ENCODE results near the gene WSCD1. TPM values are rescaled to one million over a fixed set of nuclear protein-coding genes. Genes with fewer than 3 reads are reported as not detected.

Gene WSCD1
- polyA plus RNA-seq, 4 donors, result 1.7 to 5.0 (median 3.1) TPM

DNA sequence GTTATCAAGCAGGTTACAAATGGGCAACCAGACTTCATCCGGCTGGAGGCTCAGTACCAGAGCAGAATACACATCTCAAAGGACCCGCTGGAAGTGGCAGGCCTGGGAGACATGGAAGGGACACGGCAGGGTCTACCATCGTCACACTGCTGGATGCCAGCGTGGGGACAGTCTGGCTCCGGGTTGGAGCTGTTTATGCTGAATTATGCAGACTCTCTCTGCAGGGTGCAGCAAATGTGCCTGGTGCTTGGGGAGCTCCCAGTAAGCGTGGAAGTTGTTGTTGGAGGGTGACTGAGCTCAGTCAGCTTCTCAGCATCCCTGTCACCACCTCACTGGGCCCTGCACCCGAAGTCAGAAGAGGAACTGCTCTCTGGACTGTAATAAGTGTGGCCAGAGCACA is 12.2 kb downstream of the WSCD1 start:
- Histone ChIP-seq H3K27ac (ENCODE audit: low read depth in 1 of 3, low read length in 2 of 3) (no peak overlapping the region), H3K27me3 (ENCODE audit: control insufficient read depth in 3 of 3, insufficient read depth in 3 of 3, low read length in 3 of 3) (no peaks in the 10 kb centered on the region), H3K9me3 (ENCODE audit: control insufficient read depth in 2 of 2, insufficient read depth in 1 of 2, low read depth in 1 of 2, low read length in 1 of 2) (no peaks in the 10 kb centered on the region), H3K36me3 (ENCODE audit: control insufficient read depth in 3 of 3, insufficient read depth in 2 of 3, low read depth in 1 of 3, low read length in 3 of 3) (no peaks in the 10 kb centered on the region), H3K4me1 (ENCODE audit: control insufficient read depth in 3 of 3, insufficient read depth in 2 of 3, low read depth in 1 of 3, low read length in 2 of 3) (no peaks in the 10 kb centered on the region), H3K4me3 (ENCODE audit: low read depth in 1 of 3, low read length in 3 of 3) (no peak overlapping the region)
- WGBS, 3 donors, result 81 to 92% (median 84%) methylated on average over 7 to 8 of the region's 8 CpGs
- no peak for DNase-seq
- no peak for FAIRE-seq

DNA sequence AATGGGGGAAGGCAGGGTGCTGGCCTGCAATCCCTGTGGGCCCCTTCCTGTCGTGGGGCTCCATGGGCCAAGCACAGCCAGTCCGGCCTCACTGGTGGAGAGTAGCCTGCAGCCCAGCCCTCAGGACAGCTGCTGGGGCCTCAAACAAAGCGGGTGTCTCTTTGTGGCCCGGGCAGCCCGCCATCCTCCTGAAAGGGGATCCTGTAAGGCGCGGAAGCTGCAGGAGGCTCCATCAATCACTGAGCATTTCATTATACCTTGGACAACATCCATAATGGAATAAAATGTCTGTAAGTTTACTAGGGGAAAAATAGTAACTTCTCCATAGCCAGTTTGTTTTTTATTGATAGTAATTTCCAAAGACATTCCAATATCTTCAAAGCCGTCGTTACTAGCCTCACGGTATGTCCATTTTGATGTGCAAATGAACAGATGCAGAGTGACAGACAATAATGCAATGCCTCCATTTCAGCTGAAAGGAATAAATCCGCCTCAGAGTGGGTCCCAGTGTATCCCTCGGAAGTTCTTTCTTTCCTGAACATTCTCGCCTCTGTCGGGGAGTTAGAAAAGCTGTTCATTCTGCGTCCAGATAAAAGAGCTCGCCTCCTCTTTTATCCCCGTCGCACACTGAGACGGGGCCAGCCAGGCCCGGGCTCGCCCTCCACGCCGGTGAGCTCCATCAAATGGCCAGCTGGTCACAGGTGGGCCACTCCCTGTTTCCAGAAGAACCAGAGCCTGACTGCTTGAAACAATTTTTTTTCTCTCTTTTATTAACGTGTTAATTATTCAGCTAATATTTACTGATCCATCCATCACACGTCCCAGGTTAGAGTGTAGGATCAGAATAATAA is 14.4 kb downstream of the WSCD1 start:
- FAIRE-seq (no peak), DNase-seq (no peak)
- Histone ChIP-seq H3K9me3 (ENCODE audit: control insufficient read depth in 2 of 2, insufficient read depth in 1 of 2, low read depth in 1 of 2, low read length in 1 of 2) (no peaks in the 10 kb centered on the region), H3K4me3 (ENCODE audit: low read depth in 1 of 3, low read length in 3 of 3) (no peak overlapping the region), H3K36me3 (ENCODE audit: control insufficient read depth in 3 of 3, insufficient read depth in 2 of 3, low read depth in 1 of 3, low read length in 3 of 3) (no peaks in the 10 kb centered on the region), H3K27ac (ENCODE audit: low read depth in 1 of 3, low read length in 2 of 3) (no peak overlapping the region), H3K4me1 (ENCODE audit: control insufficient read depth in 3 of 3, insufficient read depth in 2 of 3, low read depth in 1 of 3, low read length in 2 of 3) (peaks cover 0 to under 1% (median 0%) of the 10 kb centered on the region in 3 donors), H3K27me3 (ENCODE audit: control insufficient read depth in 3 of 3, insufficient read depth in 3 of 3, low read length in 3 of 3) (no peaks in the 10 kb centered on the region)
- WGBS, 3 donors, result 69 to 85% (median 81%) methylated on average over 25 of the region's 25 CpGs

DNA sequence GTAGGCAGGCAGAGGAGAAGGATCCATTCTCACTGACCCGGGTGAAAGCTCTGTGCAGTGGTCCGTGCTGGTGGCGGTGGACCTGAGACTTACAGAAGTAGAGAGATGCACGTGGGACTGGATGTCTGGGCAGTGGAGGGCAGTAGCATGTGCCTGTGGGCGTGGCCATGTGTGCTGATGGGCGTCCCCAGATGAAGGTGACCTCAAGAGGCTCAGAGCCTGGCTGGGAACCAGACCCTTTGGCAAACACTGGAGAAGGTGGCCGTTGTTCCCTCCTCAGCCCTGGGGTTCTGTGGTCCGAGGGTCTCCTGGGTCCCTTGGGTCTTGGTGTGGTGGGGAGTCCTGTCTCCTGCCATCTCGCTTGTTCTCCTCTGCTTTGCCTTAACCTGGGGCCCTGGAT is 15.6 kb downstream of the WSCD1 start:
- DNase-seq (no peak), FAIRE-seq (no peak)
- H3K4me3 ChIP-seq (ENCODE audit: low read depth in 1 of 3, low read length in 3 of 3), result no peak overlapping the region

DNA sequence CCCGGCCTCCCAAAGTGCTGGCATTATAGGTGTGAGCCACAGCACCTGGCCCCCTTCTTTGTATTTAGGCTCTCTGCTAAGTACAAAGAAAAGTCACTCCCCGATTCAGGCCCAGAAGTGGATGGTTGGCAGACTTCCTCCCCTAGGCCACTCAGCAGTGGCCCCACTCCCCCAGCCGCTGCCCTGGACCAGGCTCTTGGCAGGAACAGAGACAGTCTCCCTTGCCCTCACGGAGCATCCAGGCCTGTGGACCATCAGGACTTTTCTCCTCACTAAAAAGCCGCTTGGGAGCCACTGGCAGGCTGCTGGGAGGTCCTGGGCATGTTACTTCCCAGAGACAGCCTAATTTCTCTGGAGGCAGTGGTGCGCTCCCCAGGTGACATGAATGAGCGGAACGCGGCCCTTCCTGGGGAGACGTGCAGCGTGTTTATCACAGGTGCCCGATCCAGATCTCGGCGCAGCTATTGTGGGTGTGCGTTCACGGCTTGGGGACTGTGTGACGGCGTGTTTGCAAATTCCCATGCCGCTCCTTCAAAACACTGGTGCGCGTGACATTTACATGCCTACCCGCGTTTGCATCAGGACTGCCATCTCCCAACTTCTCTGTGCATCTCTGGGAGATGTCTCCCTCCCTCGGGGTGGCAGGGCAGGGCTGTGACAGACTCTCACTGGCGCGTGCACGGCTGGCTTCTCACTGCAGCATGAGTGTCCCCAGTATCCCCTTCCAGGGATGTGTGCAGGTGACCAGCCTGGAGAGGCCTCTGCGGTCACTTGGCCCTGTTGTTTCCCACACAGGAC is 16.6 kb downstream of the WSCD1 start:
- WGBS, 3 donors, result 92 to 94% (median 93%) methylated on average over 28 of the region's 28 CpGs

More for the DNA sequence above, 15.6 kb downstream of the WSCD1 start:
- WGBS, 3 donors, result 76 to 78% (median 76%) methylated on average over 9 of the region's 9 CpGs
- H3K4me1 ChIP-seq (ENCODE audit: control insufficient read depth in 3 of 3, insufficient read depth in 2 of 3, low read depth in 1 of 3, low read length in 2 of 3), result peaks cover 0 to 3% (median 0%) of the 10 kb centered on the region in 3 donors
- no peaks in the 10 kb centered on the region for H3K27me3 ChIP-seq (ENCODE audit: control insufficient read depth in 3 of 3, insufficient read depth in 3 of 3, low read length in 3 of 3)
- no peak overlapping the region for H3K27ac ChIP-seq (ENCODE audit: low read depth in 1 of 3, low read length in 2 of 3)
- H3K9me3 ChIP-seq (ENCODE audit: control insufficient read depth in 2 of 2, insufficient read depth in 1 of 2, low read depth in 1 of 2, low read length in 1 of 2), result no peaks in the 10 kb centered on the region
- no peaks in the 10 kb centered on the region for H3K36me3 ChIP-seq (ENCODE audit: control insufficient read depth in 3 of 3, insufficient read depth in 2 of 3, low read depth in 1 of 3, low read length in 3 of 3)

DNA sequence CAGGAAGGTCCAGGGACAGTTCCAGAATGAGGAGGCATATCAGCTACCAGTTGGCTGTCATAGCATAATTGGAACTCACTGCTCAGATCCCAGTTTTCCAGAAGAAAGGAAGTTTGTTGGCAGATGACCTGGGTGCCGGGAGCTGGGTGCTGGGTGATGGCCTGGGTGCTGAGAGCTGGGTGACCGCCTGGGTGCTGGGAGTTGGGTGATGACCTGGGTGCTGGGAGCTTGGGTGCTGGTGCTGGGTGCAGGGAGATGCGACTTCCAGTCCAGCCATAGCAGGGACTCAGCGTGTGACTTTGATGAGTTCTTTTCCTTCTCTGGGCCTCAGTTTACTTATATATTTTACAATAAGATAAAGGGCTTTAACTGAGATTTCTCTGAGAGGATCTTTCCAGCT is 18.0 kb downstream of the WSCD1 start:
- no peak overlapping the region for H3K27ac ChIP-seq (ENCODE audit: low read depth in 1 of 3, low read length in 2 of 3)

More for the DNA sequence above, 16.6 kb downstream of the WSCD1 start:
- Histone ChIP-seq H3K9me3 (ENCODE audit: control insufficient read depth in 2 of 2, insufficient read depth in 1 of 2, low read depth in 1 of 2, low read length in 1 of 2) (no peaks in the 10 kb centered on the region), H3K27ac (ENCODE audit: low read depth in 1 of 3, low read length in 2 of 3) (no peak overlapping the region), H3K27me3 (ENCODE audit: control insufficient read depth in 3 of 3, insufficient read depth in 3 of 3, low read length in 3 of 3) (no peaks in the 10 kb centered on the region), H3K4me3 (ENCODE audit: low read depth in 1 of 3, low read length in 3 of 3) (no peak overlapping the region), H3K4me1 (ENCODE audit: control insufficient read depth in 3 of 3, insufficient read depth in 2 of 3, low read depth in 1 of 3, low read length in 2 of 3) (peaks cover 0 to 3% (median 0%) of the 10 kb centered on the region in 3 donors), H3K36me3 (ENCODE audit: control insufficient read depth in 3 of 3, insufficient read depth in 2 of 3, low read depth in 1 of 3, low read length in 3 of 3) (no peaks in the 10 kb centered on the region)
- DNase-seq (no peak), FAIRE-seq (no peak)

DNA sequence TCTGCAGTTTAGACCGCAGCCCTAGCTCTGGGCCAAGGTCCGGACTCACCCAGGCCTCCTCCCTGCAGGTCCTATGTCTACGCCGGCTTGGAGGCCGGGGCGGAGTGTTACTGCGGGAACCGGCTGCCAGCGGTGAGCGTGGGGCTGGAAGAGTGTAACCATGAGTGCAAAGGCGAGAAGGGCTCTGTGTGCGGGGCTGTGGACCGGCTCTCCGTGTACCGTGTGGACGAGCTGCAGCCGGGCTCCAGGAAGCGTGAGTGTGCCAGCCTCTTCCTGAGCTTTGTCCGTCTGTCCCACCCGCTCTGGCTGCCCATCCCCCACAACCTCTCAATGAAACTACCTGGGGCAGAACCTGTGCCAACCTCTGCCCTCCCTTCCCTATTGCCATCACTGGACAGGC is 20.1 kb downstream of the WSCD1 start:
- Histone ChIP-seq H3K27me3 (ENCODE audit: control insufficient read depth in 3 of 3, insufficient read depth in 3 of 3, low read length in 3 of 3) (no peaks in the 10 kb centered on the region), H3K4me3 (ENCODE audit: low read depth in 1 of 3, low read length in 3 of 3) (peak overlapping the region in 1 of 3 donors; percentile 22)
- no peak for FAIRE-seq

More for the DNA sequence above, 18.0 kb downstream of the WSCD1 start:
- Histone ChIP-seq H3K9me3 (ENCODE audit: control insufficient read depth in 2 of 2, insufficient read depth in 1 of 2, low read depth in 1 of 2, low read length in 1 of 2) (no peaks in the 10 kb centered on the region), H3K4me3 (ENCODE audit: low read depth in 1 of 3, low read length in 3 of 3) (no peak overlapping the region), H3K4me1 (ENCODE audit: control insufficient read depth in 3 of 3, insufficient read depth in 2 of 3, low read depth in 1 of 3, low read length in 2 of 3) (peaks cover 0 to 3% (median 0%) of the 10 kb centered on the region in 3 donors), H3K36me3 (ENCODE audit: control insufficient read depth in 3 of 3, insufficient read depth in 2 of 3, low read depth in 1 of 3, low read length in 3 of 3) (no peaks in the 10 kb centered on the region), H3K27me3 (ENCODE audit: control insufficient read depth in 3 of 3, insufficient read depth in 3 of 3, low read length in 3 of 3) (no peaks in the 10 kb centered on the region)
- DNase-seq (no peak), FAIRE-seq (no peak)
- WGBS, 3 donors, result 94 to 100% (median 98%) methylated on average over 4 of the region's 4 CpGs

DNA sequence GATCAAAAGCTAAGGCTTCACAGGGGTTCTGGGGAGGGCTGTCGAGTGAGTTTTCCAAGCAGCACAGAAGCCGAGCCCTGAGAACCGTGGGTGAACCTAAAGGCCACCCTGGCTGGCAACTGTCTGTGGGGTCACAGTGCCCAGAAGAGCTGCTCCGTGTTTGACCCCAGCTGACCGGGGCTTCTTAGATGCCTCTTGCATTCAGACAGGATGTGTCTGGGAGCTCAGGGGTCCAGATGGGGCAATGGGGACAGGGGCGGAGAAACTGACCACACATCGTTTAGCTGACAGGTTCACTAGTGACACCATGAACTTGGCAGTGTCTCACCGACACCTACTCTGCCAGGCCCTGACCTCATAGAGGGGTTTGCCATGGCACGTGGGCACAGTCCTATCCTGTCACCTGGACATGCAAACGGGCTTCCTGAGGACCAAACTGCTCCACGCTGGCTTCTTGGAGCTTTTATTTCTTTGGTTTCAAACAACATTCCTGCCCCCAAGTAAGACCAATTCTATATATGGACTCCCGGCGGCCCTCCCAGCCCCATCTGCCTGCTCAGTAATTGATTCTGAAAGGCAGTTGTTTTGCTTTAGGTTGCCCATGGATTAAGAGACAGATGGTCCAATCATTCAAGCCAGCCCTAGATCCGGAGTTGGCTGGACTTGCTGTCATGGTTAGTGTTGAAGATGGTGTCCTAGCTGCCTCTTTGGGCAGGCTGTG is 22.2 kb downstream of the WSCD1 start:
- Histone ChIP-seq H3K27me3 (ENCODE audit: control insufficient read depth in 3 of 3, insufficient read depth in 3 of 3, low read length in 3 of 3) (no peaks in the 10 kb centered on the region), H3K9me3 (ENCODE audit: control insufficient read depth in 2 of 2, insufficient read depth in 1 of 2, low read depth in 1 of 2, low read length in 1 of 2) (no peaks in the 10 kb centered on the region), H3K36me3 (ENCODE audit: control insufficient read depth in 3 of 3, insufficient read depth in 2 of 3, low read depth in 1 of 3, low read length in 3 of 3) (no peaks in the 10 kb centered on the region), H3K27ac (ENCODE audit: low read depth in 1 of 3, low read length in 2 of 3) (no peak overlapping the region), H3K4me1 (ENCODE audit: control insufficient read depth in 3 of 3, insufficient read depth in 2 of 3, low read depth in 1 of 3, low read length in 2 of 3) (peaks cover 0 to 3% (median 0%) of the 10 kb centered on the region in 3 donors), H3K4me3 (ENCODE audit: low read depth in 1 of 3, low read length in 3 of 3) (no peak overlapping the region)
- WGBS, 3 donors, result 86 to 91% (median 90%) methylated on average over 14 of the region's 14 CpGs
- DNase-seq (no peak), FAIRE-seq (no peak)

More for the DNA sequence above, 20.1 kb downstream of the WSCD1 start:
- H3K27ac ChIP-seq (ENCODE audit: low read depth in 1 of 3, low read length in 2 of 3), result no peak overlapping the region
- WGBS, 3 donors, result 14 to 68% (median 41%) methylated on average over 20 of the region's 20 CpGs
- peak; percentile 33 to 80 for DNase-seq
- H3K9me3 ChIP-seq (ENCODE audit: control insufficient read depth in 2 of 2, insufficient read depth in 1 of 2, low read depth in 1 of 2, low read length in 1 of 2), result no peaks in the 10 kb centered on the region
- no peaks in the 10 kb centered on the region for H3K36me3 ChIP-seq (ENCODE audit: control insufficient read depth in 3 of 3, insufficient read depth in 2 of 3, low read depth in 1 of 3, low read length in 3 of 3)
- peaks cover 0 to 3% (median 0%) of the 10 kb centered on the region in 3 donors for H3K4me1 ChIP-seq (ENCODE audit: control insufficient read depth in 3 of 3, insufficient read depth in 2 of 3, low read depth in 1 of 3, low read length in 2 of 3)

DNA sequence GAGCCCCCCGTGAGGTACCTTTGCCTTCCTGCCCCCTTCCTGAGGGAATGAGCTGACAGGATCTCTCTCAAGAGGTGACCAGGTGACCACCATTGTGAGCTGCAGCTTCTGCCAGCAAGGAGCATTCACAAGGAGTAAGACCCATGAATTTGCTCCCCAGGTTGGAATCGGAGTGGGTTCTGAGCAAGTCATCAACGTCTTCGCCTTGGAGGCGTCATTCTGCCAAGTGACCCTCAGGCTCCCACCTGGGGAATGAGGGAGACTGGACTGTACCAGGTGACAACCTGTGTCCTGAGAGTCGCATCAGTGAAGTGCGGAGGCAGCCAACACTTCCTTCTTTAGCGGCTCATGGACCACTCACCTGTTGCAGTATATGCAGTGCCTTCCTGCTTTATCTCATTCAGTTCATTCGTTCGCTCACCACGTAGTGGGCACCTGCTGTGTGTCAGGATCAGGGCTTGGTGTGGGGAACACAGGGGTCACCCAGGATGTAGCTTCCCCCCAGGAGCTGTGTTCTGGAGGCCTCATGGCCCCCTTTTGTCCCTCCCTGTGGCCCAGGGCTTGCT is 22.8 kb downstream of the WSCD1 start:
- DNase-seq, result no peak
- WGBS, 3 donors, result 90 to 95% (median 91%) methylated on average over 11 of the region's 11 CpGs
- Histone ChIP-seq H3K9me3 (ENCODE audit: control insufficient read depth in 2 of 2, insufficient read depth in 1 of 2, low read depth in 1 of 2, low read length in 1 of 2) (no peaks in the 10 kb centered on the region), H3K4me1 (ENCODE audit: control insufficient read depth in 3 of 3, insufficient read depth in 2 of 3, low read depth in 1 of 3, low read length in 2 of 3) (peaks cover 0 to 3% (median 0%) of the 10 kb centered on the region in 3 donors), H3K27ac (ENCODE audit: low read depth in 1 of 3, low read length in 2 of 3) (no peak overlapping the region), H3K4me3 (ENCODE audit: low read depth in 1 of 3, low read length in 3 of 3) (no peak overlapping the region), H3K36me3 (ENCODE audit: control insufficient read depth in 3 of 3, insufficient read depth in 2 of 3, low read depth in 1 of 3, low read length in 3 of 3) (no peaks in the 10 kb centered on the region), H3K27me3 (ENCODE audit: control insufficient read depth in 3 of 3, insufficient read depth in 3 of 3, low read length in 3 of 3) (no peaks in the 10 kb centered on the region)
- no peak for FAIRE-seq

Measured in small intestine (tissue), 7 donors.